HL-60 (cell line): ENCODE data around the gene CADM2.

Experiments used
- DNase-seq, 2 experiments: peaks; one replicate each; pipeline ENCODE4 v3.0.0-alpha.2; 2010 to 2020; ENCODE audit warnings: low read depth in 1 of 2, low spot score in 1 of 2
- H3K27ac ChIP-seq: fragments of 250-450 bp; sonication (Bioruptor Pico); replicated peaks from 2 replicates; pipeline ENCODE4 v1.5.1; 2020; ENCODE audit warnings: mild to moderate bottlenecking, moderate library complexity
- H3K27me3 ChIP-seq: fragments of 250-450 bp; sonication (Bioruptor Pico); 2 replicates; pipeline ENCODE4 v1.5.1; 2021; ENCODE audit warnings: mild to moderate bottlenecking, moderate library complexity; ENCODE audit not compliant: insufficient read depth, poor library complexity, severe bottlenecking
- H3K4me3 ChIP-seq: replicated peaks from 2 replicates; pipeline ENCODE4 v1.5.1; 2011; ENCODE audit warnings: mild to moderate bottlenecking, control low read depth, low read length; ENCODE audit not compliant: insufficient read depth
- CTCF ChIP-seq: IDR thresholded peaks from one replicate; pipeline ENCODE4 v1.5.1; 2011; ENCODE audit warnings: low read length, control low read depth, inconsistent platforms; ENCODE audit not compliant: insufficient read depth
- GABPA ChIP-seq: IDR thresholded peaks from 2 replicates; pipeline ENCODE4 v1.6.1; 2012; ENCODE audit warnings: low read depth
- POLR2AphosphoS5 ChIP-seq: IDR thresholded peaks from 2 replicates; pipeline ENCODE4 v1.6.1; 2012; ENCODE audit warnings: low read depth
- REST ChIP-seq: IDR thresholded peaks from 2 replicates; pipeline ENCODE4 v1.6.1; 2012; ENCODE audit warnings: low read depth; ENCODE audit not compliant: insufficient replicate concordance
- SPI1 ChIP-seq: IDR thresholded peaks from 2 replicates; pipeline ENCODE4 v1.6.1; 2012; ENCODE audit warnings: low read depth, mild to moderate bottlenecking, borderline replicate concordance

The CADM2 gene

GRCh38 chr3:85570819-85571218 lies 612.0 kb downstream of the CADM2 start:
- Histone ChIP-seq H3K27me3 (no peaks in the 10 kb centered on the region), H3K4me3 (no peak overlapping the region), H3K27ac (no peak overlapping the region)
- DNase-seq = no peak
- TF ChIP-seq CTCF = no peak
- TF ChIP-seq SPI1 = peak; percentile 36; the same call in 1 of the 2 replicates
- no peak for TF ChIP-seq REST
- TF ChIP-seq POLR2AphosphoS5 = no peak
- TF ChIP-seq GABPA = no peak

- Histone ChIP-seq H3K27ac (no peak overlapping the region), H3K4me3 (no peak overlapping the region), H3K27me3 (no peaks in the 10 kb centered on the region)
- TF ChIP-seq POLR2AphosphoS5 (no peak), CTCF (no peak), GABPA (no peak), SPI1 (no peak), REST (no peak)
- DNase-seq = peak in 1 of 2 experiments; percentile 8
Observed at GRCh38 chr3:85571835-85572234, 613.0 kb downstream of the CADM2 start.

GRCh38 chr3:85572426-85572825 lies 613.6 kb downstream of the CADM2 start:
- Histone ChIP-seq H3K27me3 (no peaks in the 10 kb centered on the region), H3K27ac (no peak overlapping the region), H3K4me3 (no peak overlapping the region)
- DNase-seq = no peak
- TF ChIP-seq POLR2AphosphoS5 (no peak), CTCF (no peak), GABPA (no peak), SPI1 (no peak), REST (no peak)
